K562 (cell line): ENCODE results near the gene KCNT1.

ENCODE experiments used
- E2F1 ChIP-seq: sonication (generic); formaldehyde crosslinking; IDR thresholded peaks from 2 replicates; pipeline ENCODE4 v1.8.1; 2023; ENCODE audit warnings: mild to moderate bottlenecking, missing genetic modification reagents, moderate library complexity
- FOXK2 ChIP-seq, 2 experiments: fragments of 450-650 bp; IDR thresholded peaks in 1 of 2; conservative IDR thresholded peaks in 1 of 2; 2 replicates each; pipeline ENCODE4 v1.6.1; 2016; ENCODE audit warnings: low read depth in 2 of 2, mild to moderate bottlenecking in 1 of 2
- MYC ChIP-seq, 2 experiments: fragments of 250-450 bp in 1 of 2; sonication (Bioruptor Pico) in 1 of 2; IDR thresholded peaks; 2 replicates each; pipeline versions ENCODE4 v1.5.1 to v1.6.1; 2012 to 2021; ENCODE audit warnings: low read depth in 2 of 2, borderline replicate concordance in 1 of 2, improper control_type of control experiment in 1 of 2, low read length in 1 of 2, mild to moderate bottlenecking in 1 of 2, moderate library complexity in 1 of 2
- NCOR1 ChIP-seq: fragments of 450-650 bp; IDR thresholded peaks from 2 replicates; pipeline ENCODE4 v1.6.1; 2016; ENCODE audit warnings: mild to moderate bottlenecking, moderate library complexity
- SUPT5H ChIP-seq: fragments of 450-650 bp; IDR thresholded peaks from 2 replicates; pipeline ENCODE4 v1.6.1; 2016
- USF2 ChIP-seq: sonication (generic); formaldehyde crosslinking; IDR thresholded peaks from 2 replicates; pipeline ENCODE4 v1.5.0; 2020; ENCODE audit warnings: missing genetic modification reagents

- TF ChIP-seq SUPT5H (no peak), USF2 (CRISPR knock-in tag) (no peak), MYC (IDR thresholded peaks at IDR 0.05; ENCODE audit: low read depth, low read length) (no peak), MYC (CRISPR knock-in tag; IDR thresholded peaks at IDR 0.05; ENCODE audit: borderline replicate concordance, low read depth) (no peak), FOXK2 (conservative IDR thresholded peaks at IDR 0.05 in 1 of 2, IDR thresholded peaks at IDR 0.05 in 1 of 2; ENCODE audit: low read depth in 2 of 2) (no peak), E2F1 (no peak), NCOR1 (no peak)
These were observed 114.6 kb downstream of the KCNT1 start for GRCh38 chr9:135816651-135816970.
